Astrocyte (in vitro differentiated cells and primary cell): ENCODE results near the gene BFSP2. TPM values are rescaled to one million over a fixed set of nuclear protein-coding genes. Genes with fewer than 3 reads are reported as not detected.

Source experiments
- DNase-seq: peaks from one replicate; pipeline ENCODE4 v3.0.0-alpha.2; 2010; ENCODE audit warnings: low read depth
- FAIRE-seq: peaks from 2 replicates; lab custom pipeline; 2011; peaks lifted over from hg19 to GRCh38; lab: Jason Lieb, UNC
- H2AFZ ChIP-seq: 2 replicates; pipeline ENCODE4 v1.6.0; 2012; ENCODE audit warnings: low read depth, low read length, inconsistent platforms
- H3K27ac ChIP-seq: 2 replicates; pipeline ENCODE4 v1.5.1; 2011; ENCODE audit warnings: low read depth, low read length, inconsistent platforms
- H3K27me3 ChIP-seq: 2 replicates; pipeline ENCODE4 v1.6.0; 2011; ENCODE audit warnings: low read length, inconsistent platforms; ENCODE audit not compliant: insufficient read depth
- H3K36me3 ChIP-seq: 2 replicates; pipeline ENCODE4 v1.5.1; 2011; ENCODE audit warnings: low read length, inconsistent platforms; ENCODE audit not compliant: insufficient read depth
- H3K4me1 ChIP-seq: 2 replicates; pipeline ENCODE4 v1.5.1; 2011; ENCODE audit warnings: low read length, inconsistent platforms; ENCODE audit not compliant: insufficient read depth
- H3K4me2 ChIP-seq: 2 replicates; pipeline ENCODE4 v1.6.0; 2012; ENCODE audit warnings: low read length, inconsistent platforms
- H3K4me3 ChIP-seq: 2 replicates; pipeline ENCODE4 v1.5.1; 2011; ENCODE audit warnings: low read depth, mild to moderate bottlenecking, low read length, inconsistent platforms; ENCODE audit not compliant: insufficient read depth
- H3K79me2 ChIP-seq: 2 replicates; pipeline ENCODE4 v1.6.0; 2012; ENCODE audit warnings: mild to moderate bottlenecking, low read length, inconsistent platforms; ENCODE audit not compliant: insufficient read depth
- H3K9ac ChIP-seq: 2 replicates; pipeline ENCODE4 v1.6.0; 2012; ENCODE audit warnings: mild to moderate bottlenecking, low read length, inconsistent platforms
- H3K9me3 ChIP-seq: 2 replicates; pipeline ENCODE4 v1.5.1; 2012; ENCODE audit warnings: low read depth, mild to moderate bottlenecking, low read length, inconsistent platforms; ENCODE audit not compliant: insufficient read depth
- H4K20me1 ChIP-seq: 2 replicates; pipeline ENCODE4 v1.6.0; 2012; ENCODE audit warnings: low read length, inconsistent platforms; ENCODE audit not compliant: insufficient read depth
- H3K27ac Mint-ChIP-seq: one replicate; pipeline ENCODE4 v1.8.0; 2021; ENCODE audit warnings: mild to moderate bottlenecking, mixed read lengths; ENCODE audit not compliant: unreplicated experiment
- H3K27me3 Mint-ChIP-seq: one replicate; pipeline ENCODE4 v1.8.0; 2021; ENCODE audit warnings: low read depth, mixed read lengths; ENCODE audit not compliant: unreplicated experiment
- H3K36me3 Mint-ChIP-seq: one replicate; pipeline ENCODE4 v1.8.0; 2021; ENCODE audit warnings: low read depth, mixed read lengths; ENCODE audit not compliant: unreplicated experiment
- H3K4me1 Mint-ChIP-seq: one replicate; pipeline ENCODE4 v1.8.0; 2021; ENCODE audit warnings: low read depth, mixed read lengths; ENCODE audit not compliant: unreplicated experiment
- H3K4me3 Mint-ChIP-seq: one replicate; pipeline ENCODE4 v1.8.0; 2021; ENCODE audit warnings: mild to moderate bottlenecking, moderate library complexity, mixed read lengths; ENCODE audit not compliant: unreplicated experiment
- H3K9me3 Mint-ChIP-seq: one replicate; pipeline ENCODE4 v1.8.0; 2021; ENCODE audit warnings: mild to moderate bottlenecking, mixed read lengths; ENCODE audit not compliant: unreplicated experiment
- CTCF ChIP-seq: IDR thresholded peaks from 2 replicates; pipeline ENCODE4 v1.5.1; 2011; ENCODE audit warnings: low read depth, mild to moderate bottlenecking, inconsistent platforms, low read length, moderate library complexity; ENCODE audit not compliant: insufficient read depth
- EZH2 ChIP-seq: IDR thresholded peaks from 2 replicates; pipeline ENCODE4 v1.6.1; 2012; ENCODE audit warnings: mild to moderate bottlenecking, low read length, inconsistent platforms; ENCODE audit not compliant: insufficient read depth
- total RNA-seq: library from RNA; stranded (reverse); gene quantifications from 2 replicates; pipeline ENCODE4 v1.2.1, GENCODE V29; 2021

The BFSP2 gene
- total RNA-seq, 1 donor from 2014 or later, result not detected

GRCh38 chr3:133419151-133419909, 19.5 kb downstream of the BFSP2 start:
- no peak overlapping the region for H3K27ac Mint-ChIP-seq
- Histone ChIP-seq H3K27me3 (no peaks in the 10 kb centered on the region), H3K4me1 (no peaks in the 10 kb centered on the region), H3K4me2 (no peak overlapping the region), H3K4me3 (no peak overlapping the region), H2AFZ (no peak overlapping the region), H3K9me3 (no peaks in the 10 kb centered on the region), H4K20me1 (no peaks in the 10 kb centered on the region), H3K79me2 (no peaks in the 10 kb centered on the region), H3K36me3 (no peaks in the 10 kb centered on the region), H3K9ac (no peak overlapping the region), H3K27ac (no peak overlapping the region)
- H3K4me3 Mint-ChIP-seq, result no peak overlapping the region
- peaks cover 2% of the 10 kb centered on the region for H3K36me3 Mint-ChIP-seq
- H3K9me3 Mint-ChIP-seq, result no peaks in the 10 kb centered on the region
- TF ChIP-seq EZH2, result no peak
- no peak for TF ChIP-seq CTCF
- DNase-seq (no peak), FAIRE-seq (no peak)
- H3K27me3 Mint-ChIP-seq, result peaks cover 19% of the 10 kb centered on the region
- no peaks in the 10 kb centered on the region for H3K4me1 Mint-ChIP-seq

- H3K27ac ChIP-seq, result no peak overlapping the region
- H4K20me1 ChIP-seq, result no peaks in the 10 kb centered on the region
- Mint-ChIP-seq H3K4me3 (no peak overlapping the region), H3K4me1 (peaks cover 6% of the 10 kb centered on the region), H3K36me3 (no peaks in the 10 kb centered on the region), H3K27me3 (peaks cover 15% of the 10 kb centered on the region), H3K27ac (no peak overlapping the region), H3K9me3 (no peaks in the 10 kb centered on the region)
- no peaks in the 10 kb centered on the region for H3K9me3 ChIP-seq
- H3K27me3 ChIP-seq, result peaks cover 3% of the 10 kb centered on the region
- FAIRE-seq (no peak), DNase-seq (no peak)
- no peak overlapping the region for H2AFZ ChIP-seq
- H3K9ac ChIP-seq, result no peak overlapping the region
- no peaks in the 10 kb centered on the region for H3K4me1 ChIP-seq
- no peak overlapping the region for H3K4me3 ChIP-seq
- TF ChIP-seq CTCF (no peak), EZH2 (no peak)
- H3K36me3 ChIP-seq, result no peaks in the 10 kb centered on the region
- no peak overlapping the region for H3K4me2 ChIP-seq
- H3K79me2 ChIP-seq, result no peaks in the 10 kb centered on the region
Observed at GRCh38 chr3:133424937-133425869, 25.3 kb downstream of the BFSP2 start.
